Activated naive CD8-positive, alpha-beta T cell treated with anti-CD3 and anti-CD28 coated beads, Interleukin-2, amount 10 ng/mL, durations not matched to agents 7 days and 5 days (primary cell): Measurements from ENCODE around the gene ARFGAP1. TPM values are rescaled to one million over a fixed set of nuclear protein-coding genes. Genes with fewer than 3 reads are reported as not detected.

Experiments
- ATAC-seq: fragments of 150-1000 bp; cut with Tn5 transposase; one replicate; pipeline ENCODE4 v1.10.0; 2021; ENCODE audit warnings: low read depth, moderate library complexity
- POLR2A ChIA-PET: fragments of 350-600 bp; sonication (Branson Sonifier 250); formaldehyde crosslinking; loops from one replicate; lab custom pipeline; 2021; ENCODE audit warnings: antibody characterized with exemption; lab: Charles Lee
- DNase-seq: peaks from one replicate; pipeline ENCODE4 v3.0.0; 2021
- H3K27ac Mint-ChIP-seq: one replicate; pipeline ENCODE4 v1.8.0; 2022; ENCODE audit warnings: mild to moderate bottlenecking, mixed read lengths
- H3K27me3 Mint-ChIP-seq: one replicate; pipeline ENCODE4 v1.8.0; 2022; ENCODE audit warnings: mild to moderate bottlenecking, moderate library complexity, mixed read lengths
- H3K36me3 Mint-ChIP-seq: one replicate; pipeline ENCODE4 v1.8.0; 2021; ENCODE audit warnings: mild to moderate bottlenecking, mixed read lengths
- H3K4me1 Mint-ChIP-seq: one replicate; pipeline ENCODE4 v1.8.0; 2021; ENCODE audit warnings: mixed read lengths
- H3K4me3 Mint-ChIP-seq: one replicate; pipeline ENCODE4 v1.8.0; 2022; ENCODE audit warnings: mild to moderate bottlenecking, moderate library complexity, mixed read lengths
- H3K9me3 Mint-ChIP-seq: one replicate; pipeline ENCODE4 v1.8.0; 2021; ENCODE audit warnings: mixed read lengths
- total RNA-seq, 2 experiments: library from RNA; stranded (reverse); gene quantifications; one replicate each; pipeline ENCODE4 v1.2.3, GENCODE V29; 2021

Gene ARFGAP1
- 10 to 100 TPM; 86.1 to 87.6 TPM for total RNA-seq

- Mint-ChIP-seq H3K4me3 (peak within 1 kb of the TSS; percentile 88), H3K27me3 (peaks cover 2% of the 10 kb centered on the region), H3K36me3 (no peaks in the 10 kb centered on the region), H3K9me3 (no peaks in the 10 kb centered on the region), H3K27ac (peak within 1 kb of the TSS; percentile 79), H3K4me1 (peaks cover 14% of the 10 kb centered on the region)
- peak; percentile 91 for DNase-seq
- POLR2A ChIA-PET: interaction anchor here (0.6 to 1.6 kb wide), 5 partner anchors 12 to 478 kb away, joined by 3 to 4 read pairs (median 3); partner anchors contain the start of gene HELZ2
- peak; percentile 97 for ATAC-seq
These were observed at the start of gene ARFGAP1 for GRCh38 chr20:63272105-63273058. Gene ARFGAP1, plus strand, starts transcription at chr20:63272813. Its CDS starts 2,768 bp downstream, at chr20:63275581.

- no peak overlapping the region for H3K4me3 Mint-ChIP-seq
These were observed 49.3 kb upstream of the ARFGAP1 start for GRCh38 chr20:63223121-63223825.

GRCh38 chr20:63223826-63224207 lies 48.8 kb upstream of the ARFGAP1 start:
- H3K27ac Mint-ChIP-seq: no peak overlapping the region
- ATAC-seq (no peak), DNase-seq (no peak)
- H3K9me3 Mint-ChIP-seq: no peaks in the 10 kb centered on the region
- no peak overlapping the region for H3K4me3 Mint-ChIP-seq
- H3K36me3 Mint-ChIP-seq: no peaks in the 10 kb centered on the region
- peaks cover 9% of the 10 kb centered on the region for H3K27me3 Mint-ChIP-seq
- POLR2A ChIA-PET: interaction anchor here (1.3 kb wide), 1 partner anchor 9 kb away, joined by 7 read pairs; no protein-coding TSS in a partner anchor
- no peaks in the 10 kb centered on the region for H3K4me1 Mint-ChIP-seq

More at GRCh38 chr20:63223121-63223825, 49.3 kb upstream of the ARFGAP1 start:
- H3K4me1 Mint-ChIP-seq: no peaks in the 10 kb centered on the region
- peaks cover 7% of the 10 kb centered on the region for H3K27me3 Mint-ChIP-seq
- H3K9me3 Mint-ChIP-seq: no peaks in the 10 kb centered on the region
- POLR2A ChIA-PET: interaction anchor here (1.3 kb wide), 1 partner anchor 8 kb away, joined by 7 read pairs; no protein-coding TSS in a partner anchor
- DNase-seq (peak; percentile 56), ATAC-seq (peak; percentile 62)
- H3K27ac Mint-ChIP-seq: no peak overlapping the region
- H3K36me3 Mint-ChIP-seq: no peaks in the 10 kb centered on the region

GRCh38 chr20:63224412-63225081 lies 48.1 kb upstream of the ARFGAP1 start:
- H3K4me1 Mint-ChIP-seq: no peaks in the 10 kb centered on the region
- no peaks in the 10 kb centered on the region for H3K36me3 Mint-ChIP-seq
- H3K4me3 Mint-ChIP-seq: no peak overlapping the region
- POLR2A ChIA-PET: no interaction called here
- DNase-seq: no peak
- H3K9me3 Mint-ChIP-seq: no peaks in the 10 kb centered on the region
- H3K27ac Mint-ChIP-seq: no peak overlapping the region
- no peak for ATAC-seq
- H3K27me3 Mint-ChIP-seq: peaks cover 13% of the 10 kb centered on the region

GRCh38 chr20:63225082-63225454 lies 47.5 kb upstream of the ARFGAP1 start:
- peaks cover 16% of the 10 kb centered on the region for H3K27me3 Mint-ChIP-seq
- no peak overlapping the region for H3K27ac Mint-ChIP-seq
- POLR2A ChIA-PET: no interaction called here

GRCh38 chr20:63226042-63226943 lies 46.3 kb upstream of the ARFGAP1 start:
- Mint-ChIP-seq H3K4me1 (no peaks in the 10 kb centered on the region), H3K9me3 (no peaks in the 10 kb centered on the region), H3K27ac (no peak overlapping the region), H3K27me3 (peaks cover 23% of the 10 kb centered on the region), H3K36me3 (no peaks in the 10 kb centered on the region), H3K4me3 (no peak overlapping the region)
- POLR2A ChIA-PET: no interaction called here
- no peak for ATAC-seq
- no peak for DNase-seq

More at GRCh38 chr20:63225082-63225454, 47.5 kb upstream of the ARFGAP1 start:
- H3K36me3 Mint-ChIP-seq: no peaks in the 10 kb centered on the region
- DNase-seq (no peak), ATAC-seq (no peak)
- H3K4me1 Mint-ChIP-seq: no peaks in the 10 kb centered on the region
- H3K4me3 Mint-ChIP-seq: no peak overlapping the region
- H3K9me3 Mint-ChIP-seq: no peaks in the 10 kb centered on the region

- Mint-ChIP-seq H3K4me1 (no peaks in the 10 kb centered on the region), H3K9me3 (no peaks in the 10 kb centered on the region), H3K36me3 (no peaks in the 10 kb centered on the region), H3K4me3 (no peak overlapping the region), H3K27ac (no peak overlapping the region), H3K27me3 (peaks cover 33% of the 10 kb centered on the region)
- POLR2A ChIA-PET: no interaction called here
- no peak for DNase-seq
- no peak for ATAC-seq
These were observed 45.4 kb upstream of the ARFGAP1 start for GRCh38 chr20:63227260-63227659.

GRCh38 chr20:63228806-63229205 lies 43.8 kb upstream of the ARFGAP1 start:
- Mint-ChIP-seq H3K36me3 (no peaks in the 10 kb centered on the region), H3K27ac (no peak overlapping the region), H3K9me3 (no peaks in the 10 kb centered on the region), H3K4me1 (no peaks in the 10 kb centered on the region), H3K4me3 (no peak overlapping the region), H3K27me3 (peaks cover 40% of the 10 kb centered on the region)
- ATAC-seq: no peak
- POLR2A ChIA-PET: no interaction called here
- no peak for DNase-seq

- Mint-ChIP-seq H3K27ac (no peak overlapping the region), H3K9me3 (no peaks in the 10 kb centered on the region), H3K4me3 (no peak overlapping the region), H3K4me1 (no peaks in the 10 kb centered on the region), H3K27me3 (peaks cover 44% of the 10 kb centered on the region), H3K36me3 (no peaks in the 10 kb centered on the region)
- POLR2A ChIA-PET: no interaction called here
- ATAC-seq: no peak
- DNase-seq: no peak
These were observed 41.8 kb upstream of the ARFGAP1 start for GRCh38 chr20:63230800-63231268.

GRCh38 chr20:63232235-63233060 lies 40.2 kb upstream of the ARFGAP1 start:
- Mint-ChIP-seq H3K27me3 (peaks cover 44% of the 10 kb centered on the region), H3K4me1 (no peaks in the 10 kb centered on the region), H3K27ac (no peak overlapping the region), H3K9me3 (no peaks in the 10 kb centered on the region), H3K4me3 (no peak overlapping the region), H3K36me3 (no peaks in the 10 kb centered on the region)
- DNase-seq (no peak), ATAC-seq (no peak)
- POLR2A ChIA-PET: no interaction called here

- DNase-seq (no peak), ATAC-seq (no peak)
- peaks cover 42% of the 10 kb centered on the region for H3K27me3 Mint-ChIP-seq
- H3K36me3 Mint-ChIP-seq: no peaks in the 10 kb centered on the region
- POLR2A ChIA-PET: no interaction called here
- H3K27ac Mint-ChIP-seq: no peak overlapping the region
- no peaks in the 10 kb centered on the region for H3K9me3 Mint-ChIP-seq
- H3K4me1 Mint-ChIP-seq: no peaks in the 10 kb centered on the region
- no peak overlapping the region for H3K4me3 Mint-ChIP-seq
These were observed 39.6 kb upstream of the ARFGAP1 start for GRCh38 chr20:63233061-63233344.

- Mint-ChIP-seq H3K9me3 (no peaks in the 10 kb centered on the region), H3K36me3 (no peaks in the 10 kb centered on the region), H3K4me3 (no peak overlapping the region), H3K4me1 (no peaks in the 10 kb centered on the region), H3K27ac (no peak overlapping the region), H3K27me3 (peaks cover 38% of the 10 kb centered on the region)
- no peak for ATAC-seq
- no peak for DNase-seq
- POLR2A ChIA-PET: no interaction called here
These were observed 38.7 kb upstream of the ARFGAP1 start for GRCh38 chr20:63233924-63234323.
